Trophoblast cell (in vitro differentiated cells and primary cell): ENCODE results near the gene RNF183.

Experiments
- DNase-seq, 2 donors: peaks; one replicate each; pipeline ENCODE4 v3.0.0-alpha.2; 2016
- H2AFZ ChIP-seq: 2 replicates; pipeline ENCODE4 v1.6.1; 2013; ENCODE audit warnings: low read length, moderate library complexity, mild to moderate bottlenecking; ENCODE audit not compliant: insufficient read depth, poor library complexity
- H2AK5ac ChIP-seq: 2 replicates; pipeline ENCODE4 v1.6.1; 2013; ENCODE audit warnings: mild to moderate bottlenecking, low read length
- H2BK120ac ChIP-seq: 2 replicates; pipeline ENCODE4 v1.6.1; 2013; ENCODE audit warnings: low read length, mild to moderate bottlenecking, moderate library complexity; ENCODE audit not compliant: insufficient read depth, poor library complexity
- H2BK12ac ChIP-seq: 2 replicates; pipeline ENCODE4 v1.6.1; 2013; ENCODE audit warnings: mild to moderate bottlenecking, low read length, moderate library complexity
- H2BK5ac ChIP-seq: 2 replicates; pipeline ENCODE4 v1.6.1; 2013; ENCODE audit warnings: low read length, low read depth, moderate library complexity, mild to moderate bottlenecking; ENCODE audit not compliant: poor library complexity
- H3K14ac ChIP-seq: 2 replicates; pipeline ENCODE4 v1.6.1; 2013; ENCODE audit warnings: mild to moderate bottlenecking, low read length
- H3K18ac ChIP-seq: 2 replicates; pipeline ENCODE4 v1.6.1; 2013; ENCODE audit warnings: mild to moderate bottlenecking, low read length
- H3K23ac ChIP-seq: 2 replicates; pipeline ENCODE4 v1.6.1; 2013; ENCODE audit warnings: low read length
- H3K27ac ChIP-seq: 2 replicates; pipeline ENCODE4 v1.5.1; 2013; ENCODE audit warnings: low read depth, mild to moderate bottlenecking, inconsistent platforms, low read length, moderate library complexity
- H3K27me3 ChIP-seq: 2 replicates; pipeline ENCODE4 v1.6.1; 2013; ENCODE audit warnings: inconsistent platforms, mild to moderate bottlenecking, low read length, moderate library complexity; ENCODE audit not compliant: insufficient read depth
- H3K36me3 ChIP-seq, 2 experiments: 1 replicate in 1 of 2; 2 replicates in 1 of 2; pipeline ENCODE4 v1.6.1; 2013; ENCODE audit warnings: low read length in 2 of 2, mild to moderate bottlenecking in 2 of 2, moderate library complexity in 1 of 2; ENCODE audit not compliant: insufficient read depth in 2 of 2, control insufficient read depth in 1 of 2
- H3K4ac ChIP-seq: 2 replicates; pipeline ENCODE4 v1.6.1; 2013; ENCODE audit warnings: low read depth, mild to moderate bottlenecking, low read length, moderate library complexity
- H3K4me1 ChIP-seq, 2 experiments: 1 replicate in 1 of 2; 2 replicates in 1 of 2; pipeline ENCODE4 v1.6.1; 2013; ENCODE audit warnings: low read length in 2 of 2, mild to moderate bottlenecking in 2 of 2, moderate library complexity in 1 of 2; ENCODE audit not compliant: insufficient read depth in 2 of 2, control insufficient read depth in 1 of 2
- H3K4me2 ChIP-seq: 2 replicates; pipeline ENCODE4 v1.6.1; 2013; ENCODE audit warnings: inconsistent platforms, mild to moderate bottlenecking, low read length, moderate library complexity
- H3K4me3 ChIP-seq: 2 replicates; pipeline ENCODE4 v1.5.1; 2013; ENCODE audit warnings: mild to moderate bottlenecking, low read depth, low read length, inconsistent platforms
- H3K79me1 ChIP-seq: one replicate; pipeline ENCODE4 v1.6.1; 2013; ENCODE audit warnings: low read length
- H3K79me2 ChIP-seq: 2 replicates; pipeline ENCODE4 v1.6.1; 2013; ENCODE audit warnings: low read length, mild to moderate bottlenecking; ENCODE audit not compliant: control insufficient read depth, insufficient read depth, poor library complexity
- H3K9ac ChIP-seq: 2 replicates; pipeline ENCODE4 v1.6.1; 2013; ENCODE audit warnings: mild to moderate bottlenecking, low read length
- H3K9me3 ChIP-seq: 2 replicates; pipeline ENCODE4 v1.6.1; 2013; ENCODE audit warnings: low read depth, mild to moderate bottlenecking, control low read depth, inconsistent platforms, low read length; ENCODE audit not compliant: insufficient read depth
- H4K12ac ChIP-seq: 2 replicates; pipeline ENCODE4 v1.6.1; 2013; ENCODE audit warnings: low read depth, mild to moderate bottlenecking, low read length, moderate library complexity
- H4K8ac ChIP-seq: 2 replicates; pipeline ENCODE4 v1.6.1; 2013; ENCODE audit warnings: low read depth, mild to moderate bottlenecking, low read length, moderate library complexity
- H4K91ac ChIP-seq: one replicate; pipeline ENCODE4 v1.6.1; 2013; ENCODE audit warnings: low read depth, mild to moderate bottlenecking, low read length, moderate library complexity

RNF183 gene

DNA sequence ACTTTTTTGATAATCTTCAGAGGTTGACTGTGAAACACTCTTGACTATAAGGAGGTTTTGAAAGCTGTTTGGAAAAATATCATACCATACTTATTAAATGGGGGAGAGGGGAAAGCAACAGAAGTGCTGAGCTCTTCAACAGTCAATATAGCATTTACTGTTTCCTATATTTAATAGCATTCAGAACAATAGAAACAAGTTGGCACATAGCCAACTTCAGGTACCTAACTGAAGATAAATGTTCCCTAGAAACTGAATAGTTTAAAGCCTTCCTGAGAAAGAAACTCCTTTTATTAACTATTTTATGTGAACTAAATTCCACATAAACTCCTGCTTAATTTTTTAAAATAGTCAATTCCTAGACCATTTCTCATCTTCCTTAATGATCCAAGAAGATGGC is 55.5 kb downstream of the RNF183 start:
- Histone ChIP-seq H4K8ac (no peak overlapping the region), H3K36me3 (no peaks in the 10 kb centered on the region), H3K14ac (no peak overlapping the region), H3K27me3 (no peaks in the 10 kb centered on the region), H3K9ac (no peak overlapping the region), H2AK5ac (no peak overlapping the region), H3K27ac (no peak overlapping the region), H4K91ac (no peak overlapping the region), H3K9me3 (no peaks in the 10 kb centered on the region), H3K4me1 (no peaks in the 10 kb centered on the region), H2BK5ac (no peak overlapping the region), H3K4ac (no peak overlapping the region), H3K23ac (no peak overlapping the region), H3K18ac (no peak overlapping the region), H3K79me2 (no peaks in the 10 kb centered on the region), H2AFZ (no peak overlapping the region), H3K4me3 (no peak overlapping the region), H2BK12ac (no peak overlapping the region), H4K12ac (no peak overlapping the region), H3K79me1 (no peaks in the 10 kb centered on the region), H2BK120ac (no peak overlapping the region), H3K4me2 (no peak overlapping the region)
- no peak for DNase-seq
